Measurements from ENCODE around the gene SPEG. TPM values are rescaled to one million over a fixed set of nuclear protein-coding genes. Genes with fewer than 3 reads are reported as not detected.
"Not testable (repeated sequence)": the region's sequence is repeated elsewhere in the genome, so short reads cannot be mapped to it uniquely, and the experiment has no call there.

SPEG gene
- total RNA-seq, result 10 to 100 TPM; 18.1 to 23.6 TPM

- no peaks in the 10 kb centered on the region for H3K9me3 Mint-ChIP-seq
- peaks cover 33% of the 10 kb centered on the region for H3K27me3 Mint-ChIP-seq
- ATAC-seq (ENCODE audit: low read depth) (peak; percentile 26), DNase-seq (no peak)
- no peaks in the 10 kb centered on the region for H3K36me3 Mint-ChIP-seq
- H3K4me1 Mint-ChIP-seq, result peaks cover 3% of the 10 kb centered on the region
- POLR2A ChIA-PET, result no interaction called here
- H3K27ac Mint-ChIP-seq, result no peak within 1 kb of the TSS
- H3K4me3 Mint-ChIP-seq, result no peak within 1 kb of the TSS
Measured at GRCh38 chr2:219434718-219435525, at the start of gene SPEG. SPEG (plus strand) TSS chr2:219434843; CDS start chr2:219434978, 135 bp downstream.

GRCh38 chr2:219384859-219385258, 49.8 kb upstream of the SPEG start:
- Mint-ChIP-seq H3K36me3 (peaks cover 15% of the 10 kb centered on the region), H3K9me3 (no peaks in the 10 kb centered on the region), H3K27me3 (no peaks in the 10 kb centered on the region), H3K4me3 (peak overlapping the region; percentile 5), H3K4me1 (peaks cover 9% of the 10 kb centered on the region), H3K27ac (no peak overlapping the region)
- POLR2A ChIA-PET, result no interaction called here
- DNase-seq (no peak), ATAC-seq (ENCODE audit: low read depth) (no peak)

- H3K27ac Mint-ChIP-seq, result no peak overlapping the region
- DNase-seq, result no peak
- no peak overlapping the region for H3K4me3 Mint-ChIP-seq
- no peaks in the 10 kb centered on the region for H3K27me3 Mint-ChIP-seq
- H3K9me3 Mint-ChIP-seq, result no peaks in the 10 kb centered on the region
- POLR2A ChIA-PET, result interaction anchor here (3.4 kb wide), 1 partner anchor 113 kb away, joined by 13 read pairs; the partner anchor contains the start of gene GMPPA
- H3K4me1 Mint-ChIP-seq, result peaks cover 9% of the 10 kb centered on the region
- ATAC-seq (ENCODE audit: low read depth), result no peak
- peaks cover 11% of the 10 kb centered on the region for H3K36me3 Mint-ChIP-seq
Measured at GRCh38 chr2:219385958-219386520, 48.6 kb upstream of the SPEG start.

- no peaks in the 10 kb centered on the region for H3K27me3 Mint-ChIP-seq
- DNase-seq (peak; percentile 42), ATAC-seq (ENCODE audit: low read depth) (no peak)
- H3K36me3 Mint-ChIP-seq, result peaks cover 11% of the 10 kb centered on the region
- peak overlapping the region; percentile 89 for H3K4me3 Mint-ChIP-seq
- POLR2A ChIA-PET, result interaction anchor here (0.7 to 3.4 kb wide), 6 partner anchors 33 to 193 kb away, joined by 3 to 13 read pairs (median 4); partner anchors contain the start of gene GMPPA
- H3K4me1 Mint-ChIP-seq, result peaks cover 8% of the 10 kb centered on the region
- peak overlapping the region; percentile 93 for H3K27ac Mint-ChIP-seq
- H3K9me3 Mint-ChIP-seq, result no peaks in the 10 kb centered on the region
Measured at GRCh38 chr2:219386532-219387280, 47.9 kb upstream of the SPEG start.

- DNase-seq, result peak; percentile 97
- Mint-ChIP-seq H3K27me3 (no peaks in the 10 kb centered on the region), H3K4me3 (peak within 1 kb of the TSS; percentile 89), H3K36me3 (peaks cover 9% of the 10 kb centered on the region), H3K27ac (peak within 1 kb of the TSS; percentile 93), H3K4me1 (peaks cover 8% of the 10 kb centered on the region), H3K9me3 (no peaks in the 10 kb centered on the region)
- peak; percentile 65 for ATAC-seq (ENCODE audit: low read depth)
- POLR2A ChIA-PET, result interaction anchor here (0.7 to 3.4 kb wide), 14 partner anchors 10 to 212 kb away, joined by 3 to 13 read pairs (median 4); partner anchors contain the start of genes CHPF, GMPPA, STK11IP and TMEM198
Measured at GRCh38 chr2:219387306-219388120, 47.1 kb upstream of the SPEG start, which contains the start of gene DNPEP. DNPEP (minus strand) TSS chr2:219387912; CDS start chr2:219387794, 118 bp downstream.

GRCh38 chr2:219388121-219388906, 46.3 kb upstream of the SPEG start:
- POLR2A ChIA-PET, result interaction anchor here (0.7 to 3.4 kb wide), 13 partner anchors 11 to 213 kb away, joined by 3 to 13 read pairs (median 4); partner anchors contain the start of genes CHPF, GMPPA, STK11IP and TMEM198

GRCh38 chr2:219388907-219389156, 45.8 kb upstream of the SPEG start:
- H3K27me3 Mint-ChIP-seq, result peaks cover 7% of the 10 kb centered on the region
- H3K4me1 Mint-ChIP-seq, result peaks cover 8% of the 10 kb centered on the region

More at GRCh38 chr2:219388121-219388906, 46.3 kb upstream of the SPEG start:
- Mint-ChIP-seq H3K4me1 (peaks cover 8% of the 10 kb centered on the region), H3K36me3 (peaks cover 7% of the 10 kb centered on the region), H3K27ac (peak overlapping the region; percentile 76), H3K4me3 (peak overlapping the region; percentile 75), H3K27me3 (peaks cover 4% of the 10 kb centered on the region), H3K9me3 (peaks cover 3% of the 10 kb centered on the region)
- ATAC-seq (ENCODE audit: low read depth) (peak; percentile 77), DNase-seq (peak; percentile 99)

GRCh38 chr2:219392754-219393153, 41.9 kb upstream of the SPEG start:
- Mint-ChIP-seq H3K4me1 (peaks cover 10% of the 10 kb centered on the region), H3K9me3 (peaks cover 3% of the 10 kb centered on the region), H3K27ac (no peak overlapping the region), H3K36me3 (no peaks in the 10 kb centered on the region), H3K4me3 (no peak overlapping the region), H3K27me3 (peaks cover 13% of the 10 kb centered on the region)
- DNase-seq (no peak), ATAC-seq (ENCODE audit: low read depth) (no peak)
- POLR2A ChIA-PET, result no interaction called here

More at GRCh38 chr2:219388907-219389156, 45.8 kb upstream of the SPEG start:
- H3K9me3 Mint-ChIP-seq, result peaks cover 3% of the 10 kb centered on the region
- peak overlapping the region; percentile 75 for H3K27ac Mint-ChIP-seq
- no peak for DNase-seq
- POLR2A ChIA-PET, result interaction anchor here (1.0 to 3.4 kb wide), 4 partner anchors 11 to 211 kb away, joined by 4 to 13 read pairs (median 5); partner anchors contain the start of genes GMPPA and STK11IP
- peaks cover 7% of the 10 kb centered on the region for H3K36me3 Mint-ChIP-seq
- ATAC-seq (ENCODE audit: low read depth), result no peak
- H3K4me3 Mint-ChIP-seq, result peak overlapping the region; percentile 75

GRCh38 chr2:219395056-219395455, 39.6 kb upstream of the SPEG start:
- POLR2A ChIA-PET; ATAC-seq (ENCODE audit: low read depth); DNase-seq; H3K4me3 Mint-ChIP-seq; H3K4me1 Mint-ChIP-seq; H3K36me3 Mint-ChIP-seq; H3K27ac Mint-ChIP-seq; H3K9me3 Mint-ChIP-seq: not testable (repeated sequence)
- peaks cover 13% of the 10 kb centered on the region for H3K27me3 Mint-ChIP-seq

GRCh38 chr2:219395609-219396008, 39.0 kb upstream of the SPEG start:
- no peak overlapping the region for H3K4me3 Mint-ChIP-seq
- ATAC-seq (ENCODE audit: low read depth) (no peak), DNase-seq (no peak)
- POLR2A ChIA-PET, result no interaction called here
- H3K4me1 Mint-ChIP-seq, result peaks cover 5% of the 10 kb centered on the region
- H3K36me3 Mint-ChIP-seq, result no peaks in the 10 kb centered on the region
- H3K9me3 Mint-ChIP-seq, result peaks cover 3% of the 10 kb centered on the region
- H3K27me3 Mint-ChIP-seq, result peaks cover 13% of the 10 kb centered on the region
- no peak overlapping the region for H3K27ac Mint-ChIP-seq

GRCh38 chr2:219396863-219397457, 37.7 kb upstream of the SPEG start:
- POLR2A ChIA-PET, result no interaction called here
- H3K9me3 Mint-ChIP-seq, result peaks cover 3% of the 10 kb centered on the region
- H3K36me3 Mint-ChIP-seq, result no peaks in the 10 kb centered on the region
- H3K27ac Mint-ChIP-seq, result no peak overlapping the region
- peaks cover 5% of the 10 kb centered on the region for H3K4me1 Mint-ChIP-seq
- no peak overlapping the region for H3K4me3 Mint-ChIP-seq
- peaks cover 13% of the 10 kb centered on the region for H3K27me3 Mint-ChIP-seq
- no peak for DNase-seq
- ATAC-seq (ENCODE audit: low read depth), result peak; percentile 30
